ENCODE measurements around the gene SULF2.

The SULF2 gene

DNA sequence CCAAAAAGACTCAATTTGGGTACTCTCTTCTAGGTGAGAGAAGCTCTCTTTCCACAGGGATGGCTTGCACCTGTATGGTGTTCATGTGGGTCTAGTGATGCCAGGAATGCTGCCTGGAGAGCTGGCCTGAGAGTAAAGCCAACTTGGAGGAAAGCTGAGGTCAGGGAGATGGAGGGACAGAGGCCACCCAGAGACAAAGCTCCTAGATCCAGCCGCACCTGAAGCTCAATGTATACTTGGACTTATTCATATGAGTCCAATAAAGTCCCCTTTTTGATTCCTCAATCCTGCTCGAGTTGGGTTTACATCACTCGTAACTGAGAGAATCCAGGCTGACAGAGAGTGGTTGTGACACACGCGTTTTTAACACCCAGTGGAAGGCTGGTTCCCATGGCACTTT is 33.8 kb downstream of the SULF2 start:
- DNase-seq, result no peak
- Histone ChIP-seq H3K27me3 (replicated peaks; ENCODE audit: control insufficient read depth, insufficient read depth, low read length, poor library complexity, severe bottlenecking) (no peaks in the 10 kb centered on the region), H3K4me1 (ENCODE audit: control insufficient read depth, insufficient read depth, low read length, poor library complexity, severe bottlenecking) (no peaks in the 10 kb centered on the region), H3K36me3 (ENCODE audit: control insufficient read depth, insufficient read depth, low read length) (no peaks in the 10 kb centered on the region), H3K27ac (ENCODE audit: insufficient read depth, low read length, poor library complexity, severe bottlenecking) (no peak overlapping the region), H3K4me3 (ENCODE audit: insufficient read depth, low read depth, low read length, poor library complexity, severe bottlenecking) (no peak overlapping the region), H3K9me3 (ENCODE audit: control insufficient read depth, low read length) (no peaks in the 10 kb centered on the region)

DNA sequence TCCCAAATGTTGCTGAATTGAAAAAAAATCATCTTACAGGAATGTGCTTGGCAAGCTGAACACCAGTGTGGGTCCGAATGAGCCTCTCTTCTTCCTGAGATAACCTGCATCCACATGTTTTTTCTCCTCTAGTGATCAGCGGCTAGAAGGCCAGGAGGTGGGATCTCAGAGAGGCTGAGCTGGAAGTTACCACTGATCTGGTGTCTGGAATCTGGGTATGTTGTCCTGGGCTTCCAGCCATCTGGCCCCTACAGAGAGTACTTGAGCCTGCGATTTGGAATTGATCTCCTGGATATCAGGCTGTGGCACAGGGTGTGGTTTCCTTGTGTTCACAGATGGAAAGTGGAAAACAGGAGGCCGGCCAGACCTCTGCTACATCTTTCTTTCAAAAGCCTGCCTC is 35.9 kb downstream of the SULF2 start:
- no peak overlapping the region for H3K27ac ChIP-seq (ENCODE audit: insufficient read depth, low read length, poor library complexity, severe bottlenecking)
- DNase-seq, result no peak
- no peaks in the 10 kb centered on the region for H3K36me3 ChIP-seq (ENCODE audit: control insufficient read depth, insufficient read depth, low read length)

DNA sequence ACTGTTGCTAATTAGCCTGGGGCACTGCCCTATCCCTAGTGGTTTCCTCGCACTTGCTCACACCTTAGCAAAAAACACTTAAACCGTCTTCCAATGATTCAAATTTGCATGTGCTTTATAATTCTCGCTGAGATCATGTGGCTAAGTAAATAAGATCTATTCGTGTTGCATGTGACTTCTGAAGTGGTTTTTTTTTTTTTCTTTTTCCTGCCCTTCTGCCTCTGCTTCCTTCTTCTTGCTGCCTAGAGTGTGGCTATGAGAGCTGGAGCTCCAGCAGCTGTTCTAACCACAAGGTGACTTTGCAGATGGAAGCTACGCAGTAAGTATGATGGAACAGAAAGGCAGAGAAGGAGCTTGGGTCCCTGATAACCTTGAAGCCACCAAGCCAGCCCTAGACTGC is 36.5 kb downstream of the SULF2 start:
- Histone ChIP-seq H3K27ac (ENCODE audit: insufficient read depth, low read length, poor library complexity, severe bottlenecking) (no peak overlapping the region), H3K36me3 (ENCODE audit: control insufficient read depth, insufficient read depth, low read length) (no peaks in the 10 kb centered on the region), H3K27me3 (replicated peaks; ENCODE audit: control insufficient read depth, insufficient read depth, low read length, poor library complexity, severe bottlenecking) (no peaks in the 10 kb centered on the region), H3K4me3 (ENCODE audit: insufficient read depth, low read depth, low read length, poor library complexity, severe bottlenecking) (no peak overlapping the region), H3K4me1 (ENCODE audit: control insufficient read depth, insufficient read depth, low read length, poor library complexity, severe bottlenecking) (no peaks in the 10 kb centered on the region), H3K9me3 (ENCODE audit: control insufficient read depth, low read length) (no peaks in the 10 kb centered on the region)
- DNase-seq, result no peak

More for the DNA sequence above, 35.9 kb downstream of the SULF2 start:
- no peaks in the 10 kb centered on the region for H3K27me3 ChIP-seq (replicated peaks; ENCODE audit: control insufficient read depth, insufficient read depth, low read length, poor library complexity, severe bottlenecking)
- no peaks in the 10 kb centered on the region for H3K4me1 ChIP-seq (ENCODE audit: control insufficient read depth, insufficient read depth, low read length, poor library complexity, severe bottlenecking)
- H3K4me3 ChIP-seq (ENCODE audit: insufficient read depth, low read depth, low read length, poor library complexity, severe bottlenecking), result no peak overlapping the region
- no peaks in the 10 kb centered on the region for H3K9me3 ChIP-seq (ENCODE audit: control insufficient read depth, low read length)

DNA sequence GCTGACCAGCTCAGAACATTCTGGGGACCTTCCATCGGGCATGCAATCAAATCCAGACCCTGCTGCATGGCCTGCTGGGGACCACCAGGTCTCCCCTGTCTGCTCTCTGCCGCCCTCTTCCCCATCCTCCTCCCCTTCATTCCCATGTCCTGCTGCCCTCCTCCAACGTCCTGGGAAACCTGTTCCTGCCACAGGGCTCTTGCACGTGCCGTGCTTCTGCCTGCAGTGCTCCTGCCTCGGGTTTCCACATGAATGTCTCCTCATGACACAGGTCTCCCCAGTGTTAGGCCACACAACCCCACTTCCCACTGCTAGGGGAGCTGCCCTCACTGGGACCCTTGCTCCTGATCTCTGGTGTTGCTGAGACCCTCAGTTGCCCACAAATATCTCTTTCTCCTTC is 37.2 kb downstream of the SULF2 start:
- Histone ChIP-seq H3K27me3 (replicated peaks; ENCODE audit: control insufficient read depth, insufficient read depth, low read length, poor library complexity, severe bottlenecking) (no peaks in the 10 kb centered on the region), H3K4me3 (ENCODE audit: insufficient read depth, low read depth, low read length, poor library complexity, severe bottlenecking) (no peak overlapping the region), H3K36me3 (ENCODE audit: control insufficient read depth, insufficient read depth, low read length) (no peaks in the 10 kb centered on the region), H3K9me3 (ENCODE audit: control insufficient read depth, low read length) (no peaks in the 10 kb centered on the region), H3K27ac (ENCODE audit: insufficient read depth, low read length, poor library complexity, severe bottlenecking) (no peak overlapping the region), H3K4me1 (ENCODE audit: control insufficient read depth, insufficient read depth, low read length, poor library complexity, severe bottlenecking) (no peaks in the 10 kb centered on the region)
- DNase-seq, result no peak

DNA sequence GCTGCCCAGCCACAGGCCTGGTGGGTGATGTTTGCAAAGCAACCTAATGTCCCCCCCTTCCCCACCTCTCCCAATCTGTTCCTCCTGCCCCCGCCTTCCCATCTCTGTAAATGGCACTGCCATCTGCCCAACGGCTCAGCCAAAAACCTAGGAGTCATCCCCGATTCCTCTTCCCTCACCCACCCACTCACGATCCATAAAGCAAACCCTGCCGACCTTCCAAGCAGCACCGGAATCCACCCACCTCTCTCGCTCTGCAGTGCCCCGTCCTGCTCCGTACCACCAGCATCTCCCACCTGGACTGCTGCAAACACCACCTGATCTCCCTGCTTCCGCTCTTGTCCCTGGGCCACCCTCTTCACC is 37.6 kb downstream of the SULF2 start:
- Histone ChIP-seq H3K4me1 (ENCODE audit: control insufficient read depth, insufficient read depth, low read length, poor library complexity, severe bottlenecking) (no peaks in the 10 kb centered on the region), H3K27ac (ENCODE audit: insufficient read depth, low read length, poor library complexity, severe bottlenecking) (no peak overlapping the region), H3K27me3 (replicated peaks; ENCODE audit: control insufficient read depth, insufficient read depth, low read length, poor library complexity, severe bottlenecking) (no peaks in the 10 kb centered on the region), H3K4me3 (ENCODE audit: insufficient read depth, low read depth, low read length, poor library complexity, severe bottlenecking) (no peak overlapping the region), H3K36me3 (ENCODE audit: control insufficient read depth, insufficient read depth, low read length) (no peaks in the 10 kb centered on the region), H3K9me3 (ENCODE audit: control insufficient read depth, low read length) (no peaks in the 10 kb centered on the region)
- no peak for DNase-seq

DNA sequence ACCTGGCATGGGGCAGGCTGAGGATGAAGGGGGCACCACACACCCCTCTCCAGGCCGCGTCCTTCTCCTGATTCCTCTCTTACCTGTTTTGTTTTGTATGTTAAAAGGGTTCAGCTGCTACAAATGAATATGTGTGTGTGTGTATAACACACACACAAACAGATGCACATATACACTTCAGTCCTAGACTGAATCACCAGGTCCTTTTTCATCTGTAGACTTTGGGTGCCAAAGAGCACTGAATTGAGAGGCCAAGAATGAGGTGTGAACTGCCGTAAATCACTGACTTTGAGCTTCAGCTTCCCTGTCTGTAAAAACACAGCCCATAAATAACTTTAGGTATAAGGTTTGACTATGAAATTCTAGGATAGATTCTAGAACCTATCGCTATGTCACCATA is 40.5 kb downstream of the SULF2 start:
- Histone ChIP-seq H3K27ac (ENCODE audit: insufficient read depth, low read length, poor library complexity, severe bottlenecking) (no peak overlapping the region), H3K4me3 (ENCODE audit: insufficient read depth, low read depth, low read length, poor library complexity, severe bottlenecking) (no peak overlapping the region), H3K4me1 (ENCODE audit: control insufficient read depth, insufficient read depth, low read length, poor library complexity, severe bottlenecking) (no peaks in the 10 kb centered on the region), H3K36me3 (ENCODE audit: control insufficient read depth, insufficient read depth, low read length) (no peaks in the 10 kb centered on the region), H3K27me3 (replicated peaks; ENCODE audit: control insufficient read depth, insufficient read depth, low read length, poor library complexity, severe bottlenecking) (no peaks in the 10 kb centered on the region), H3K9me3 (ENCODE audit: control insufficient read depth, low read length) (no peaks in the 10 kb centered on the region)
- DNase-seq, result no peak

DNA sequence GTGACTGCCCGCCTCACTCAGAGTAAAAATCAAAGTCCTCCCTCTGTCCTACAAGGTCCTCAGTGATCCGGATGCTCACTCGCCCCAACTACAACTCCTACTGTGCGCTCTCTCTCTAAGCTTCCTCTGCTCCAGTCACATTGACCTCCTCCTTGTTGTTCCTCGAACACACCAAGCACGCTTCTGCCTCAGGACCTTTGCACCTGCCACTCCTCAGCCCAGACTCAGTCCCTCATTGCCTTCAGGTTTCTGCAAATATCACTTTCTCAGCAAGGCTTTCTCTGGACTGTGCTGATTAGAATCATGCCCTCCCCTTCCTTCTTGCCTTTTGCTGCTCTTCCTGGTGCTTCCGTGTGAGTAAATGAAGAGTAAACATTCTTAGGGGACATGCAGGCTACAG is 41.6 kb downstream of the SULF2 start:
- Histone ChIP-seq H3K4me1 (ENCODE audit: control insufficient read depth, insufficient read depth, low read length, poor library complexity, severe bottlenecking) (no peaks in the 10 kb centered on the region), H3K27ac (ENCODE audit: insufficient read depth, low read length, poor library complexity, severe bottlenecking) (no peak overlapping the region), H3K9me3 (ENCODE audit: control insufficient read depth, low read length) (no peaks in the 10 kb centered on the region), H3K36me3 (ENCODE audit: control insufficient read depth, insufficient read depth, low read length) (no peaks in the 10 kb centered on the region), H3K4me3 (ENCODE audit: insufficient read depth, low read depth, low read length, poor library complexity, severe bottlenecking) (no peak overlapping the region), H3K27me3 (replicated peaks; ENCODE audit: control insufficient read depth, insufficient read depth, low read length, poor library complexity, severe bottlenecking) (no peaks in the 10 kb centered on the region)
- DNase-seq, result no peak

DNA sequence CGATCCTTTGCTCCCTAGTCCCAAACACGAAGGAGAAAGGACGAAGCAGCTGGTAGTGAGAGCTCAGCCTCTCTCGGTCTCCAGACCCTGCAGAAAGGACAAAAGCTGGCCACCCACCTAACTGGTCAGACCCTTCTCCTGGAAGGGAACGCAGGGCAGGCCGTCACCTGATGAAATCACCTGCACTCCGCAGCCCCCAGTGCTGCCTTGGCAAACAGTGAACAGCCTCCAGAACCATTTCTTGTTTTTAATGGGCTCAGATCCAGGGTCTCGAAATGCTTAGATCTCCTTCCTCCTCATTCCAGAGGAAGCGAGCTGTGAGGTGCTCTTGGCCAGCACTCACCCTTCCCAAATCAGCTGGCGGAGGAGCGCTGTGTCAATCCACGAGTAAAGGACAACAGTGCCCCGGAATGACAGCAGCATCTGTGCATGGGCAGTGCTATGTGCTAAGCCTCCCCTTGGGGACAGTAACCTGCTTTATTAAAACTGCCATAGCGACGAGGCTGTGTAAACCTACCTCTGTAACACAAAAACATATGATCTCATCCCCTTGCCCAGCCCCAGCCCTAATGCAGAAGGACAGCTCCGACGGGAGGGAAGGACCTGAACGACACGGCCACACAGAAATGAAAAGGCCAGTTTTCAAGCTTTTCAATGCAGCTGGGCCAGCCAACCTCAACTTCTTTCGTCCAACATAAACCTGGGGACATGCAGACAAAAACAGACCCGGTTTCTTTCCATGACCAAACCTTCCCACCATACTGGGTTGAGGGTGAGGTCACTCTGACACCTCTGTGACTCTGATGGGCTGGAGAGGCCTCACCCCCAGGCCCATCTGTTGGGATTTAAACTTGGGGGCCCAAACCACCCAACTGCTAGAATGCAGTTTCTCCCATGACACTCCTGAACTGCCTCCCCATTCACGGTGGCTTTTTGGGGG is 43.3 kb downstream of the SULF2 start:
- Histone ChIP-seq H3K9me3 (ENCODE audit: control insufficient read depth, low read length) (no peaks in the 10 kb centered on the region), H3K36me3 (ENCODE audit: control insufficient read depth, insufficient read depth, low read length) (no peaks in the 10 kb centered on the region), H3K4me3 (ENCODE audit: insufficient read depth, low read depth, low read length, poor library complexity, severe bottlenecking) (no peak overlapping the region), H3K27ac (ENCODE audit: insufficient read depth, low read length, poor library complexity, severe bottlenecking) (no peak overlapping the region), H3K4me1 (ENCODE audit: control insufficient read depth, insufficient read depth, low read length, poor library complexity, severe bottlenecking) (no peaks in the 10 kb centered on the region), H3K27me3 (replicated peaks; ENCODE audit: control insufficient read depth, insufficient read depth, low read length, poor library complexity, severe bottlenecking) (no peaks in the 10 kb centered on the region)
- DNase-seq, result no peak

DNA sequence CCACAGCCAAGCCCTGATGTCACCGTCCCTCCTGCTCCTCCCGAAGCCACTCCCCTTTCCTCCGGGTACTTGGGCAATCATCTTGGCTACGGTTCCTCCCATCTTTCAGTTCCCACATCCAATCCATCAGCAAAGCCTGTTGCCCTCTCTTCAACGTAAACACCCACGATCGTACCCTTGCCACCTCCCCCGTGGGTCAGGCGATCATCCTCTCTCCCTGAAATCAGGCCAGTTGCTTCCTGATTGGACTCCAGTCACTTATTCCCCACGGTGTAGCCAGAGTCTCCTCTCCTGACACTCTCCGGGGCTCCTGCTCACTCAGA is 44.5 kb downstream of the SULF2 start:
- no peak for DNase-seq
- Histone ChIP-seq H3K27ac (ENCODE audit: insufficient read depth, low read length, poor library complexity, severe bottlenecking) (no peak overlapping the region), H3K9me3 (ENCODE audit: control insufficient read depth, low read length) (no peaks in the 10 kb centered on the region), H3K27me3 (replicated peaks; ENCODE audit: control insufficient read depth, insufficient read depth, low read length, poor library complexity, severe bottlenecking) (no peaks in the 10 kb centered on the region), H3K36me3 (ENCODE audit: control insufficient read depth, insufficient read depth, low read length) (no peaks in the 10 kb centered on the region), H3K4me3 (ENCODE audit: insufficient read depth, low read depth, low read length, poor library complexity, severe bottlenecking) (no peak overlapping the region), H3K4me1 (ENCODE audit: control insufficient read depth, insufficient read depth, low read length, poor library complexity, severe bottlenecking) (no peaks in the 10 kb centered on the region)

DNA sequence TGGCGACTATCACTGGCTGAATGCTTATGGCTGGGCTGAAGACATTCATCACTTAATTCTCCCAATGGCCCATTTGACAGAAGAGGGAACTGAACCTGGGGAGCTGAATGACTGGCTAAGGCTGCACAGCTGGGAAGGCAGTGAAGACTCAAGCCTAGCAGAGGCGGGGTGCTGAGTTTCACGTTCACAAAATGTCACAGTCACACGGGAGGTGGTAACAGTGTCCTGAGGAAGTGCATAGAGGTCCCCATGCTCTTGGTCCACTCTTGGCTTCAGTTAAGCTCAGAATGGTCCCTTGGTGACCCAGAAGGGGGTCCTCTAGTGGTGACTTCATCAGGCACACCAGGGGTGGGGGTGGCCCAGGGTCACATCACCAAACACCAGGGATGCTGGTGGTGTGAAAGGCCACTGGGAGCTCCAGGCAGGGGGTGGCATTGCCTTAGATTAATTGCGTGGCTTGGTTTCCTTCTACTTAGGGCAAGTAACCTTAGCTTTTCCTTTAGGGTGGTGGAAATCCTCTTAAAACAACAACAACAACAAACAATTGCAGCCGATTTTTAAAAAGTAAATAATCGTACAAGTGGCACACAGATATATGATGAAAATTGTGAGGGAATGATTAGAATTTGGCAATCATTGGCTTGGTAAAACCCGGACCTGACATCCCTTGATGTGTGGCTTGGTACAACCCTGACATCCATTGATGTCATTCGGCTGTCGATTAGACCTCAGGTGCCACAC is 45.0 kb downstream of the SULF2 start:
- Histone ChIP-seq H3K4me1 (ENCODE audit: control insufficient read depth, insufficient read depth, low read length, poor library complexity, severe bottlenecking) (no peaks in the 10 kb centered on the region), H3K27me3 (replicated peaks; ENCODE audit: control insufficient read depth, insufficient read depth, low read length, poor library complexity, severe bottlenecking) (no peaks in the 10 kb centered on the region), H3K4me3 (ENCODE audit: insufficient read depth, low read depth, low read length, poor library complexity, severe bottlenecking) (no peak overlapping the region), H3K27ac (ENCODE audit: insufficient read depth, low read length, poor library complexity, severe bottlenecking) (no peak overlapping the region), H3K36me3 (ENCODE audit: control insufficient read depth, insufficient read depth, low read length) (no peaks in the 10 kb centered on the region), H3K9me3 (ENCODE audit: control insufficient read depth, low read length) (no peaks in the 10 kb centered on the region)
- DNase-seq, result no peak

Measured in effector memory CD4-positive, alpha-beta T cell (primary cell).